Measurements from ENCODE around the gene SLC7A9. TPM values are rescaled to one million over a fixed set of nuclear protein-coding genes. Genes with fewer than 3 reads are reported as not detected.

The SLC7A9 gene
- under 1 TPM in 10 of 12 donors, not detected in 2; 0.22 to 0.84 (median 0.52) TPM for polyA plus RNA-seq (ENCODE audit: insufficient read length in 12 of 12)
- long read RNA-seq, donor 1, transcript SLC7A9-201 (13 exons, 1,761 nt), result major isoform, 6 of 25 reads
- long read RNA-seq, donor 1, partial matches to known transcripts, result 17 of 25 reads
- long read RNA-seq, donor 1, other reads (novel, unspliced or antisense), result 0 of 25 reads
- long read RNA-seq, donor 2, result 0 reads
- long read RNA-seq, donor 3, result 0 reads
- long read RNA-seq, donor 4, result 0 reads
- long read RNA-seq, donor 5, result 0 reads
- long read RNA-seq, donor 6, result 0 reads
- long read RNA-seq, donor 7, result 0 reads
- long read RNA-seq, donor 8, result 0 reads
- long read RNA-seq, donor 9, result 0 reads
- long read RNA-seq, donor 10, result 0 reads
- long read RNA-seq, donor 11, result 0 reads

DNA sequence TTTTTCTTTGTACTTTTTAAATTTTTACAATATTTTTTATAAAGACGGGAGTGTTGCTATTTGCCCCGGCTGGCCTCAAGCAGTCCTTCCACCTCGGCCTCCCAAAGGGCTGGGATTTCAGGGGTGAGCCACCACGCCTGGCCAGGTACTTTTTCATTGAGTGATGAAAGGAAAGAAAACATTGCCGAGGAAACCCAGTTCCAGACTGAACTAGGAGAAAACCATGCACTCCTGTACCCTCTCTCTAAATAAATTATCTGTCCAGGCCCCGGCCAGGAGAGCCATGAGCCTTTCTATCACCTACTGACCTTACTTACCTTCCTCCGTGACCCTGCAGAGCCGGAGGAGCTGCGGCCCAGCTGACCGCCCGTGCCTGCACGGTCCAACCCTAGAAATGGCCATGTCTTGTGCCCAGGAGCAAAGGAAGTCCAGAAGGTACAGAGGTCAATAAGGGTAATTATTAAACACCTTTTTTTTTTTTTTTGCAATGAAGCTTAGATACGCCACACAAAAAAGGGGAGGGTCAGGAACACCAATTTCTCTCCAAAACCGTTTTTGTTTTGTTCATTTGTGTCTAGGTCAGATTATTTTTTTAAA is at the start of gene SLC7A9:
TSS of gene SLC7A9 (minus strand) at position 399 of the 597 bp plus-strand sequence. CDS start 1,233 bp downstream, outside the sequence.
- DNase-seq, result no peak

DNA sequence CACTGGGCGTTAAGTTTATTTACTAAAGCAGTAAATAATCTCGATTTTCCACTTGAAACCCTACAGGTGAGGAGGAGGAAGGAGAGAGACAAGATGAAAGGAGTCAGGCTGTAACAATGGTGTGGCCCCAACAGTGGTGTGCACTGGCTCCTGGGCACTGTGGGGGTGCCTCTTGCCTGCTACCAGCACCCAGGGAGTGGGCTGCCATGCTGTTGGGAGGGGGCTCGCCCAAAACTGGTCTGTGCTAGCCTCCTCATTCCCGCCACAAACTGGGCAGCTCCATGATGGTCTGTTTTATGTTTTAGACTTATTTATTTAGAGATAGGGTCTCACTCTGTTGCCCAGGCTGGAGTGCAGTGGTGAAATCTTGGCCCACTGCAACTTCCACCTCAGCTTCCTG is 49.8 kb upstream of the SLC7A9 start:
- no peak for DNase-seq

DNA sequence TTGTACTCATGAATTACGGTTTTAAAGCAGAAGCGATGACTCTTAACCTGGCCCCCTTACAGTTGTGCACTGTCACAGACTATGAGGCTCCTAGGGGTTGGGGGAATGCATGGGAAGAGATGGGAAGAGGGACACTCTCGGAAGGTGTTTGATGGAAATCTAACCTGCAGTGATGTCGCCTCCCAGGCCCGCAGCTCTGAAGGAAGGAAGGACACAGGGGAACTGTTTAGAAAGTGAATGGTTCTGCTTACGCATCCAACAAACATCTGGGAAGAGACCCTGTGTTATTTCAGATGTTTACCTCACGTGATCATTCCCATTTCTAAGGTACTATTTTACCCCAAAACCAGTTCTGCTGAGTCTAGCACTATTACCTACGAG is 48.0 kb upstream of the SLC7A9 start:
- DNase-seq, result no peak

DNA sequence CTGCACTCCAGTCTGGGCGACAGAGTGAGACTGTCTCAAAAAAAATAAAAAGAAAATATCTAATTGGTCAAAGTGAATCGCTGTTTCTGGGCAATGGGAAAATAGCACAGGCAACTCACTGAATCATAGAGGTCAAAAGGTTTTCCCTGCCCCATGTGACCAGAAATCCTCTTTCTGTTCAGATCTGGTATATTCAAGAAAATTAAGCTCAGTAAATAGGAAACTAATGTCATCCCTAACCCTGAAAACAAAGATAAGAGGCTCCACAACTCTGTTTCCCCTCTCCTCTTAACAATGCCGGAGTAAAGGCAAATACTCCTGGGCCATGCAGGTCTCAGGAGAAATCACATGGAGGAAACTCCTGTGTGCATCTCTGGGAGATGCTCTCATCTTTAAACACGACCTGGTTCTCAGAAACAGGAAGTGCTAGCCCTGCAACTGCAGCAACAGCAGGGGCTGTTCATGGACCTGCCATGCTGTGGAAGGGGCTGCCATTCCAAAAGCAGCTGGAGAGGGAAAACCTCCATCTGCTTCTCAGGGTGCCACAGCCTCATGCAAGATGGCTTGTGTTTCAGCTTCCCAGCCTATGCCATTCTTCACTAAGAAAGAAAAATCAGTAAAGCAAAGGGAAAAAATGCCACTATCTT is 47.5 kb upstream of the SLC7A9 start:
- DNase-seq, result no peak

DNA sequence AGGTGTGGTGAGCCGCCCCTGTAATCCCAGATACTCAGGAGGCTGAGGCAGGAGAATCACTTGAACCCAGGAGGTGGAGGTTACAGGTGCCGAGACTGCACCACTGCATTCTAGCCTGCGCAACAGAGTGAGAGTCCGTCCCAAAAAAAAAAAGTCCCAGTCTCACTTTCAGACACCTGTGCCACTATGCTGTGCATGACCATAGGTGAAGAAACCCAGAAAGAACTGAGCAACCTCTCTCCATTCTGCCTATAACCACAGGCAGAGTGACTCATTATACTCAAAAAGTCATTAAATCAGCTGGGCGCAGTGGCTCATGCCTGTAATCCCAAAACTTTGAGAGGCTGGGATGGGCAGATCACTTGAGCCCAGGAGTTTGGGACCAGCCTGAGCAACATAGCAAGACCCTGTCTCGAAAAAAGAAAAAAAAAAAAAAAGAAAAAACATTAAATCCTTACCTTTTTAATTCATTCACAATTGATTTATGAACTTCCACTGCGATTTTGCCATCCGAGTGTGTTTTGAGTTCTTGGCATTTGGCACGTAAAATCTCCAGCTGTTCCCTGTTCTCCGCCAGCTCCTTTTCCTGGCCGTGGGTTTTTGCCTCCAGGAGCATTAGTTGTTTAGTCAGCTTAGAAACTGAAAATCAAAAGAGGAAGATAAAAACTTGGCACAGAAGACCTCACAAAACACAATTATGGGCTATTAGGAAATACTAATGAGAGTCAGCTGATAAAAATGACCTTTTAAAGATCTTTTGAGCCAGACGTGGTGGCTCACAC is 45.5 kb upstream of the SLC7A9 start:
- no peak for DNase-seq

DNA sequence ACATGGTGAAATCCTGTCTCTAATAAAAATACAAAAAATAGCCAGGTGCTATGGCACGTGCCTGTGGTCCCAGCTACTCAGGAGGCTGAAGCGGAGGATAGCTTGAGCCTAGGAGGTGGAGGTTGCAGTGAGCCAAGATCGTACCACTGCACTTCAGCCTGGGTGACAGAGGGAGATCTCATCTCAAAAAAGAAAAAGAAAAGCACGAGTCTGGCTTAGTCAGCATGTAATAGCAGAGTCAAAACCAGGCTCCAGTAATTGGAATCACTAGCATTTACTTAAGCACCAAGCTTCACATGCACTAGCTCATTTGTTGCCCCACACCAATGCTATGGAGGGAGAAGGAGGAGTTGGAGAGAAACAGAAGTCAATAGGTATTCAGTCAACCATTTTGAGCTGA is 41.9 kb upstream of the SLC7A9 start:
- DNase-seq, result no peak

DNA sequence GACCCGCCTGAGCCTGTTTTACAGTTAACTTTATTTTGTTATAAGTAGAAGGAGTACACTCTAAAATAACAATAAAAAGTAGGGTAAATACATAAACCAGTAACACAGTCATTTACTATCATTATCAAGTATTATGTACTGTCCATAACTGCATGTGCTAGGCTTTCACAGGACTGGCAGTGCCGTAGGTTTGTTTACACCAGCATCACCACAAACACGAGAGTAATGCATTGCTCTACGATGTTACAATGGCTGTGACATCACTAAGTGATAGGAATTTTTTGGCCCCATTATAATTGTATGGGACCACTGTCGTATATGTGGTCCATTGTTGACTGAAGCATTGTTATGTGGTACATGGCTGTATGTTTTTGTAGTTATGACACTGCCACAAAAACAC is 41.3 kb upstream of the SLC7A9 start:
- DNase-seq, result no peak

DNA sequence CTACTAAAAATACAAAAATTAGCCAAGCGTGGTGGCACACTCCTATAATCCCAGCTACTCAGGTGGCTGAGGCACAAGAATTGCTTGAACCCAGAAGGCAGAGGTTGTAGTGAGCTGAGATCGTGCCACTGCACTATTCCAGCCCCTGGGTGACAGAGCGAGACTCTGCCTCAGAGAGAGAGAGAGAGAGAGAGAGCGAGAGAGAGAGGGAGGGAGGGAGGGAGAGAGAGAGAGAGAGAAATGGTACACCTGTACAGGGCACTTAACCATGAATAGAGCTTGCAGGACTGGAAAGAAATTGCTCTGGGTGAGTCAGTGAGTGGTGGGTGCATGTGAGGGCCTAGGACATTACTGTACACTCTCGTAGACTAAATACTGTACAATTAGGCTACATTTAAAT is 40.5 kb upstream of the SLC7A9 start:
- DNase-seq, result no peak

DNA sequence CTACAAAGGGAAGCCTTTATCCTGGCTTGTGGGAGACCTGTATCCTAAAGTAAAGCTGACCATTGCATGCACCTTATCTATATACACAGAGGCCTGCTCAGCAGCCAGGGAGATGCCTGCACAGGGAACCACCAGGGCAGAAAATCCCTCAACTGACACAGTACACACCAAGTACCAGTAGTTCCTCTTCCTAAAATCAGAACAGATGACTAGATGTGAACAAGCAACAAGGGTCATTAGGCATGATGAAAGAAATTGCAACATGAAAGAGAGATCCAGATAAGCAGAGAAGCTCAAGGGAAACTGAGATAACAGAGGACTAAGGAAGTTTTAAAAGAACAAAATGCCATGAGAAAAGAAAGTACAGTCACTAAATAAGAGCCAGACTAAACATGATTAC is 39.7 kb upstream of the SLC7A9 start:
- no peak for DNase-seq

DNA sequence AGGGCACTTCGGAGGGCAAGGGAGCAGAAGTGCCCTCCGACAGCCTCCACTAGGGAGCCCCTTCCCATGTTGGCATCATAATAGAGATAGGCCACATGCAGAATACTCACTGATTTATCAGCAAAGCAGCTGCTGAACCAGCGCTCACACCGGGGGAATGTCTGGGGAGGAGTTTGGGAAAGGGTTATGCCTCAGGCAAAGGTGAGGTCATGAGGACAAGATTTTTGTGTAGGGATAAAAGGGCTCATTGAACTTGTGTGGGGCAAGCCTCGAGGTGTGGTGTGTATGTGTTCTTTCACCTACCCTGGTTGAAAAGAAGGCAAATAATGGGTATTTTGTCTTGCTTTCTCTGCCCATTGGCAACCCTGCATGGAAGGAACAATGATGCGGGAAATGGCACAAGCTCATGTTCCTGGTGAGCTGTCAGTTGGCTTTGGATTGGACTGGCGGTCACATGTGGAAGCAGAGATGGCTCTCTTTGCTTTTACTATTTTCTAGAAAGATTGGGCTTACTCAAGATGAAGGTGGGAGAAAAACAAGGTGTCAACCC is 39.1 kb upstream of the SLC7A9 start:
- no peak for DNase-seq

DNA sequence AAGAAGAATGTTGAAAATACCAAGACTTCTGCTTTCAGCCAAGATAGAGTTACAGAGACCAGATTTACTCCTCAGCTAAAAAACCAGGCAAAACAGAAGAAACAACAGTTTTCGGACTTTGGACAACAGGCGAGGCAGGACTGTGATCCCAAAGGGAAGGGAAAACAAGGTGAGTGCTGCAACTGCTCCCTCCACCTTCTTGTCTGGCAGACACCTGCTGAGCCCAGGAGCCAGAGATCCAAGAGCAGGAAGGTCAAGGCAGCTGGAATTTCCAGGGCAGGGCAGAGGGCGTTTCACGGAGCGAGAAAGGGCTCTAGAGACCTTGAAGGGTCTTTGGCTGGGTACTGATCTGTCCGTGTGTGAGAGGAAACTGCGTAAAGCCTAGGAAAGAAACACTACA is 32.9 kb upstream of the SLC7A9 start:
- no peak for DNase-seq

DNA sequence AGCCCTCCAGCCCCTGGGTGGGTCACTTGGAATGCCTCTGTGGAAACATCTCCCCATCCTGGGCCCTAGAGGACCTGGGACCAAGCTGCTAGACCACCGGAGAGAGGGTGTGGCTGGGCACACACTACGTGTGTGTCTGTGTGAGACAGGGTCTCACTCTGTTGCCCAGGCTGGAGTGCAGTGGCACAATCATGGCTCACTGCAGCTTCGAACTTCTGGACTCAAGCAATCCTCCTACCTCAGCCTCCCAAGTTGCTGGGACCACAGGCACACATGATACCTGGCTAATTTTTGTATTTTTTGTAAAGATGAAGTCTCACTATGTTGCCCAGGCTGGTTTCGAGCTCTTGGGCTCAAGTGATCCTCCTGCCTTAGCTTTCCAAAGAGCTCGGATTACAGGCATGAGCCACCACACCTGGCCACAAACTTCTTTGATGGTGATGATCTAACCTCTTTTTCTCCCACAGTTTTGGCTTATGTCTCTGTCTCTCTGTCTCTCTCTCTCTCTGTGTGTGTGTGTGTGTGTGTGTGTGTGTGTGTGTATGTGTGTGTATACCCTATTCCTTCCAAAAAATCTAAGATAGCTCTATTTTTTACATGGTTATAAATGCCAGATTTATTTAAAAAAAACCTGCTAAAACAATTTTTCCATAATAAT is 32.1 kb upstream of the SLC7A9 start:
- DNase-seq, result no peak

DNA sequence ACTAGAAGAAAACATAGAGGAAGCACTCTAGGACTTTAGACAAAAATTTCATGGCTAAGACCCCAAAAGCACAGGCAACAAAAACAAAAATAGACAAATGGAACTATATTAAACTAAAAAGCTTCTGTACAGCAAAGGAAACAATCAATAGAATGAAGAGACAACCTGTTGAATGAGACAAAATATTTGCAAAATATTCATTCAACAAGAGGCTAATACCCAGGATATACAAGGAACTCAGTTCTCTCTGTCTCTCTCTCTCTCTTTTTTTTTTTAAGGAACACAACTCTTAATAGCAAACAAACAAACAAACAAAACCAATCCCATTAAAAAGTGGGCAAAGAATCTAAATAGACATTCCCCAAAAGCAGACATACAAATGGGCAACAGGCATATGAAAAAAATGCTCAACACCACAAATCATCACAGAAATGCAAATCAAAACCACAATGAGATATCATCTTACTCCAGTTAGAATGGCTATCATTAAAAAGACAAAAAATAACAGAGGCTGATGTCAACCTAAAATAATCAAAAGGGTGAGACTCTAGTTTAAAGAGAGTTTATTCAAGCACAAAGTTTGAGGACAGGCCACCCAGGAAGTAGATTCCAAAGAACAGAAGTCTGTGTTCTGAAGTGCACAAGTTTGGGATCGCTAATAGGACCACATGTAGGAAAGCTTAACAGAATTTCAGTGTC is 27.1 kb upstream of the SLC7A9 start:
- no peak for DNase-seq

DNA sequence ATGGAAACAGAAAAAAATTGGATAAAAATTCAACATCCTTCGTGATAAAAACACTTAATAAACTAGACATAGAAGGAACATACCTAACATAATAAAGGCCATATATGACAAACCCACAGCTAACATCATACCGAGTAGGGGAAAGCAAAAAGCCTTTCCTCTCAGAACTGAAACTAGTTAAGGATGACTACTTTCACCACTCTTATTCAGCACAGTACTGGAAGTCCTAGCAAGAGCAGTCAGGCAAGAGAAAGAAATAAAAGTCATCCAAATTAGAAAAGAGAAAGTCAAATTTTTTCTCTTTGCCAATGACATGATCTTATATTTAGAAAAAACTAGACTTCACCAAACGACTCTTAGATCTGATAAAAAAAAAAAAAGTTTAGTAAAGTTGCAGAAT is 25.8 kb upstream of the SLC7A9 start:
- no peak for DNase-seq

DNA sequence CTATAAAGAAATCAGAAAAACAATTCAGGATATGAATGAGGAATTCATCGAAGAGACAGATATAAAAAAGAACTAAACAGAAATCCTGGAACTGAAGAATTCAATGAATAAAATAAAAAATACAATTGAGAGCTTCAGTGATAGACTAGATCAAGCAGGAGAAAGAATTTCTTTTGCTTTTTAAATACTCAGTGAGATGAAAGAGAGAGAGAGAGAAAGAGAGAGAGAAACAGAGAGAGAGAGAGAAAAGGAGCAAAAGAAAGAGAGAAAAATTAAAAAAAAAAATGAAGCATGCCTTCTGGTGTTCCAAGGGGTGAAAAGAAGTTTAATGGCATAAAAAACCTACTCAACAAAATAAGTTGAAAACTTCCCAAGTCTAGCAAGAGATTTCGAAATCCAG is 22.0 kb upstream of the SLC7A9 start:
- DNase-seq, result no peak

DNA sequence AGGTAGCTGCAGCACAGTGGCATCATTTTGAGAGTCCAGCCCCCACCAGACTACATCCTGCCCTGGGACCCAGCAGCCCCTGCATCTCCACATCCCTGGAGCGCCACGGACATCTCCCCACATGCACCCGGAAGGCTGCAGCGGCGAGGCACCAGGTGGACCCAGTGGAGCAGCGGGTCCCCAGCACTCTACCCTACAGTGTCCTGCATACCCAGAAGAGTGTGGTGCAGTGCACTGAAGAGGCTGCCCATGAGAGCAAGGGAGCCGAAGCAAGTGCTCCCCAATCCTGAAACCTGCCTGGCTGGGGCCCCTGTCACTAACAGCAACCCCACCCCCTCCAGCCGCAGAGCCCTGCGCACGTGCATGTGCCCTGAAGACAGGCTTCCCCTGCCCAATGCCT is 21.3 kb upstream of the SLC7A9 start:
- no peak for DNase-seq

DNA sequence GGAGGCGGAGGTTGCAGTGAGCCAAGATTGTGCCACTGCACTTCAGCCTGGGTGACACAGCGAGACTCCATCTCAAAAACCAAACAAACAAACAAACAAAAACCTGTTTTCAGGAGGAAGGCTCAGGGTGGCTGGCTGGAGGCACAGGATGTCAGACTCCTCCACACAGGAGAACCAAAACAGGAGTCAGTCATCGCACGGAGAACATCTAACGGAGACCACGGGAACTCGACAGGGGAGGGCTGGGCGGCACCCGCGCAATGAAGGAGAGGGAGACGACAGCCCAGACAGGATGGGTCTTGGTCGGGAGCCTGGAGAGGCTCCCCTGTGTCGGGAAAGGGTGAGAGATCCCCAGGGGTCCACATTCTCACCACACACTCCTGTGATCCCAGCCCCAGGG is 20.8 kb upstream of the SLC7A9 start:
- no peak for DNase-seq

DNA sequence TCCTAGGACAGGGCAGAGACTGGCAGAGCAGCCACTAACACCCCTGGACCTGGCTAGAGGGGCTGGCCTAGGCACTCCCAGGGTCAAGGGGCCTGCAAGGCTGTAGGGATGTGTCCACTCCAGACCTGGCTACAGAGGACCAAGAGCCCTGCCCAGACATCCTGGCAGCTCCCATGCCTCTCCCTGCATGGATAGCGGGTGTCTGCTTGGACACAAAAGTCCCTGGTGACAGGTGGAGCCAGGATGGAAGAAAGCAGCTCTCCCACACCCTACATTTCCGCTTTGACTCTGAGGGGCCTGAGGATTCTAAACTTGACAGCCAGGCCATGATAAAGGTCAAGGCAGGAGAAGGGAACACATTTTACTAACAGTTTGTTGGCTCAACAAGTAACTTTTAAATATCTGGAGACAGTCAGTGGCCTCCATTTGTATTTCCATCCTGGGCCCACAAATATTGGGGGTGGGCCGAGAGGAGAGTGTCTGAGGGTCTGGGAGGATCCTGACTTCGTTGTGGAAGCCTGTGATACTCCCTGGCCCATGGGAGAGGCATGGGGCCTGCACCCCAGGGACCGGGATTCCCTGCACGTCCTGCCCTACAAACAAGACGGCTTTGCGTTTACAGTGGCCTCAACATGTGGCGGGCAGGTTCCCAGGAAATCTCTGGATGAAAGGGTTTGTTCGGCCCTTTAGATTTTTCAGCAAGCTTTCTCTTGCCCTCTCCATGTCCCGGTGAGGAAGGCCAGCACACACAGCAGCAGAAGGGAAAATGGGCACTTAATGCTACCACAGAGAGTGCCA is 19.8 kb upstream of the SLC7A9 start:
- no peak for DNase-seq

DNA sequence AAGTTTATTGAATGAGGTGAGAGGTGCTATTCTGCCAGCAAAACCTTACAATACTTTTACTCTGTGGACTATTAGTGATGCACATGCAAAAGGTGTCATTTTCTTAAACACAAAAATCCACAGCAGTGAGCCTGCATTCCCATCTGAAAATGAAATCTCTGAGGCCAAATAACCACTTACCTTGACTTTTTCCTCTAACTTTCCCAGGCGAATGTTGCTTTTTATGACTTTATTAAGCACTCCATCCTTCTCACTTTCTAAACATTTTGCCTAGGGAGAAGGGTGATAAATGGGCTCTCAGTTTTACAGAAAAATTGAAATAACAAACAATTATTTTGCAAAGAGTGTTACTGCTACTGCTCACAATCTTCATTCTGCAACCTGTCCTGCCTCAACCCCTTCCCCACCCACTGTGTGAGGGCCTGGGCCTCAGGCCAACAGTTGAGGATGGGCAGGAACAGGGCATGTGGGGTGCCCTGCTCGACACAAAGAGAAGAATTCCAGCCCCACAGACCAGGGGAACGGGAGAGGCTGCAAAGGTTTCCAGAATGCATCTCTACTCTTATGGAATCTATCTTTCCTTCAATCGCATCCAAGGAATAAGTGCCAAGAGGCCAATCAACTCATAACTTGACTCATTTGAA is 18.1 kb upstream of the SLC7A9 start:
- no peak for DNase-seq

DNA sequence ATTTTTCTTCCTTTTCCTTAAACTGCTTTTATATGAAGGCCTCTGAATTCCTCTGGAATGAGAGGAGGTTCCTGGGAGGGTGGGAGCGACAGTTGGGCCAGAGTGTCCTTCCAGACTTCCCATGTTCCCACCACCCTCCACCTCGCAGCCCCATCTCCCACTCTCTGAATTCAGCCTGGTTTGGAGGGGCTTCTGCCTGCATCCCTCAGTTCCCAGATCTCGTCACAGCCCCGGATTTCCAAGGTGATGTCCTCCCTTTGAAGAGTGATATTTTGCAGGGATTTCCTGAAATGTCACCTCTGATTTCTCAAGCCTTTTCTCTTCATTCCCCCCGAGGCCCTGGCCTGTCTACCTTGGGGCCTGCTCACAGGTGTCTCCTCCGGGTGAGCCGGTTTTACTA is 16.7 kb upstream of the SLC7A9 start:
- DNase-seq, result no peak
